ENCODE data around the gene BICD2. TPM values are rescaled to one million over a fixed set of nuclear protein-coding genes. Genes with fewer than 3 reads are reported as not detected.
A peak's percentile ranks its signal among the peaks of the same experiment; 100 is the strongest.
"Not testable (repeated sequence)": the region's sequence is repeated elsewhere in the genome, so short reads cannot be mapped to it uniquely, and the experiment has no call there.

The BICD2 gene
- total RNA-seq, 1 donor from 2014 or later = 22.5 TPM

DNA sequence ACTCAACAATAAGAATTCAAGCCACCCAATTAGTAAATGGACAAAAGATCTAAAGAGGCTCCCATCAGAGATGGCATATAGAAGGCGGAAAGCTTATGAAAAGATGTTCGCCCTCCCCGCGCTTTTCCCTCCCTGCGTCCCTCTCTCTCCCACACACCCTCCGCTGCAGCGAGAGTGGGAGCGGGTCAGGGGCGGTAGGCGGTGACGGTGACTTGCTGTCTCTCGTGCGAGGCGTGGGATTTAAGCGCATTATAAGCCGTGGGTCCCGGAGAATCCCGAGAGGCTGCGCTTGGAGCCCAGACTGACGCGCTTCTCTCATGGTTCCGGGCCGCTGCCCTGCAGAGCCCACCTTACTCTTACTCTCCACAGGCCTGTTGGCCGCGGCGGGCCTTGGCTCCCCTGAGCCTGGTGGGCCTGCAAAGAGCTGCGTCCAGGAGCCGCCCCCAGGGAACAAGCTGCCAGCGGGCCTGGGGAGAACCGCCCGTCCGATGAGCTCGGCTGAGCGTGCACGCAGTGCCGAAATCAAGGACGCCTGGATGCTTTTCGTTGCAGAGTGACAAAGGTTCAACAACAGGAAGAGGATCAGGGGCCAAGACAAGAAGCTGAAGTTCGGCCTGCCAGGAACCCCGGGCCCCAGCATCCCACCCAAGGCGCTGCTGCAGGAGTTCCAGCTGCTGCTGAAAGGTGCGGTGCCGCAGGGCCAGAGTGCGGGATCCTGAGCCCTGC is 42.6 kb upstream of the BICD2 start:
- Mint-ChIP-seq H3K9me3 (no peaks in the 10 kb centered on the region), H3K27me3 (peaks cover 38% of the 10 kb centered on the region), H3K36me3 (ENCODE audit: low read depth) (no peaks in the 10 kb centered on the region), H3K4me1 (peaks cover 18% of the 10 kb centered on the region), H3K27ac (no peak overlapping the region), H3K4me3 (peak overlapping the region; percentile 50)
- TF ChIP-seq, protein P1, sequence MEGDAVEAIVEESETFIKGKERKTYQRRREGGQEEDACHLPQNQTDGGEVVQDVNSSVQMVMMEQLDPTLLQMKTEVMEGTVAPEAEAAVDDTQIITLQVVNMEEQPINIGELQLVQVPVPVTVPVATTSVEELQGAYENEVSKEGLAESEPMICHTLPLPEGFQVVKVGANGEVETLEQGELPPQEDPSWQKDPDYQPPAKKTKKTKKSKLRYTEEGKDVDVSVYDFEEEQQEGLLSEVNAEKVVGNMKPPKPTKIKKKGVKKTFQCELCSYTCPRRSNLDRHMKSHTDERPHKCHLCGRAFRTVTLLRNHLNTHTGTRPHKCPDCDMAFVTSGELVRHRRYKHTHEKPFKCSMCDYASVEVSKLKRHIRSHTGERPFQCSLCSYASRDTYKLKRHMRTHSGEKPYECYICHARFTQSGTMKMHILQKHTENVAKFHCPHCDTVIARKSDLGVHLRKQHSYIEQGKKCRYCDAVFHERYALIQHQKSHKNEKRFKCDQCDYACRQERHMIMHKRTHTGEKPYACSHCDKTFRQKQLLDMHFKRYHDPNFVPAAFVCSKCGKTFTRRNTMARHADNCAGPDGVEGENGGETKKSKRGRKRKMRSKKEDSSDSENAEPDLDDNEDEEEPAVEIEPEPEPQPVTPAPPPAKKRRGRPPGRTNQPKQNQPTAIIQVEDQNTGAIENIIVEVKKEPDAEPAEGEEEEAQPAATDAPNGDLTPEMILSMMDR (IDR thresholded peaks at IDR 0.05) = no peak
- ChIA-PET CTCF (no interaction called here), POLR2A (interaction anchor here (1.6 kb wide), 1 partner anchor 78 kb away, joined by 4 read pairs; no protein-coding TSS in a partner anchor)
- intact Hi-C loops (cut with micrococcal nuclease) = loop anchor here (10.0 kb wide), 1 partner anchor 482 kb away; the partner anchor contains the start of genes CENPP and NOL8
- ATAC-seq (ENCODE audit: low read depth) (no peak), DNase-seq (no peak)

GRCh38 chr9:92804727-92805126 is 40.1 kb upstream of the BICD2 start:
- no peaks in the 10 kb centered on the region for H3K36me3 Mint-ChIP-seq (ENCODE audit: low read depth)
- peaks cover 14% of the 10 kb centered on the region for H3K4me1 Mint-ChIP-seq
- DNase-seq = no peak
- ChIA-PET POLR2A (no interaction called here), CTCF (no interaction called here)
- H3K9me3 Mint-ChIP-seq = no peaks in the 10 kb centered on the region
- ATAC-seq (ENCODE audit: low read depth) = no peak
- intact Hi-C loops (cut with micrococcal nuclease) = loop anchor here (10.0 kb wide), 1 partner anchor 480 kb away; the partner anchor contains the start of genes CENPP and NOL8
- peaks cover 30% of the 10 kb centered on the region for H3K27me3 Mint-ChIP-seq
- TF ChIP-seq, protein P1 (IDR thresholded peaks at IDR 0.05) = no peak
- no peak overlapping the region for H3K4me3 Mint-ChIP-seq
- H3K27ac Mint-ChIP-seq = no peak overlapping the region

DNA sequence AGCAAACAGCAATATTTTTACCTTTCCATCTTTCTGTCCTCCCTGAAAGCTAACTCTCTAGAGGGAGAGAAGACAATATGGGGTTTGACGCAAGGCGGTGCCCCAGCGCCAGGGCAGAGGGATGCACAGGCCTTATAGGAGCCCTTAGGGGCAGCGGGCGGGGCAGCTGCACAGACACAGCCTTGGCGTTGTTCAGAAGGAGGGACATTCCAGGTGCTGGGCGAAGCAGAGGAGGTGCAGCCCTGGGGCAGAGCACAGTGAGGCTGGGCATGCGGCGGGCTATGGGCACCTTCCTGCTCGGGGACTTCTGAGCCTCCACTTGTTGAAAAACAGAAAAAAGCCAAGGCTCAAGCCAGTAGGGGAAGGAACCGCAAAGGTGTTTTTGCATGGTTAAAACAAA is 33.7 kb upstream of the BICD2 start:
- TF ChIP-seq, protein P1 (IDR thresholded peaks at IDR 0.05) = no peak
- no peaks in the 10 kb centered on the region for H3K9me3 Mint-ChIP-seq
- peaks cover 39% of the 10 kb centered on the region for H3K27me3 Mint-ChIP-seq
- intact Hi-C loops (cut with micrococcal nuclease) = no loop called here
- DNase-seq = no peak
- no peak for ATAC-seq (ENCODE audit: low read depth)
- no peak overlapping the region for H3K27ac Mint-ChIP-seq
- POLR2A ChIA-PET = no interaction called here
- no peak overlapping the region for H3K4me3 Mint-ChIP-seq
- no peaks in the 10 kb centered on the region for H3K36me3 Mint-ChIP-seq (ENCODE audit: low read depth)
- no peaks in the 10 kb centered on the region for H3K4me1 Mint-ChIP-seq
- CTCF ChIA-PET = interaction anchor here (0.9 to 1.6 kb wide), 4 partner anchors 7 to 84 kb away, joined by 3 to 4 read pairs (median 3); no protein-coding TSS in a partner anchor

DNA sequence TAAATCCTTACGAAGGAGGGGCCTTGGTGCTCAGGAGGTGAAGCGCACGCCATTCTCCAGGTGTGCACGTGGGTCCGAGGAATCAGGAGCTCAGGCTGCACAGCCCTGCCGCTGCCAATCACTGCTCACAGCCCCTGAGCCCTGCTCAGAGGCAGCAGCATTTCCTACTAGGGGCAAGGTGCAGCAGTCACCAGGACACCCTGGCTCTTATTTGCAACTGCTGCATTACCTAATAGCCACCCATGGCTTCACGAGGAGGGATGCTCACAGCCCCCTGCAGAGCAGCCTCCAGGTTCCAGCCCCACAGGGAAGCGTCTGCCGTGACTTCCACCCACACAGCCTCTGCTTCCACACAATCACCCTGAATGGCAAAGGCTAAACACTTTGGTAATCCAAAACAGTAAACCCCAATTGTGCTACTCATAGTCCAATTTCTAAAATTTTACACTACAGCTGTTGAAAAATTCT is 31.7 kb upstream of the BICD2 start:
- DNase-seq; H3K27ac Mint-ChIP-seq; H3K4me3 Mint-ChIP-seq; ATAC-seq (ENCODE audit: low read depth); POLR2A ChIA-PET; H3K9me3 Mint-ChIP-seq; intact Hi-C loops (cut with micrococcal nuclease); CTCF ChIA-PET; H3K36me3 Mint-ChIP-seq (ENCODE audit: low read depth); H3K4me1 Mint-ChIP-seq: not testable (repeated sequence)
- H3K27me3 Mint-ChIP-seq = peaks cover 35% of the 10 kb centered on the region

GRCh38 chr9:92795598-92796336 is 31.1 kb upstream of the BICD2 start:
- intact Hi-C loops (cut with micrococcal nuclease) = no loop called here
- Mint-ChIP-seq H3K9me3 (no peaks in the 10 kb centered on the region), H3K36me3 (ENCODE audit: low read depth) (no peaks in the 10 kb centered on the region), H3K4me1 (peaks cover 2% of the 10 kb centered on the region), H3K27ac (no peak overlapping the region), H3K27me3 (peaks cover 37% of the 10 kb centered on the region), H3K4me3 (no peak overlapping the region)
- TF ChIP-seq, protein P1 (IDR thresholded peaks at IDR 0.05) = no peak
- POLR2A ChIA-PET = no interaction called here
- ATAC-seq (ENCODE audit: low read depth) = no peak
- CTCF ChIA-PET = no interaction called here
- no peak for DNase-seq
